Endothelial cell of umbilical vein (primary cell): ENCODE data around the gene RAD51B. TPM values are rescaled to one million over a fixed set of nuclear protein-coding genes. Genes with fewer than 3 reads are reported as not detected.

Experiments
- BruUV-seq: library from RNA; stranded (reverse); fragments of 400-500 nt; replicated peaks from 2 replicates; lab custom pipeline; 2021; lab: Mats Ljungman, UMichigan
- CTCF ChIA-PET: fragments of 300-600, 350-600 bp; sonication (Branson Sonifier 250); formaldehyde crosslinking; loops from one replicate; lab custom pipeline; 2021; ENCODE audit warnings: antibody characterized with exemption, inconsistent platforms; lab: Charles Lee
- POLR2A ChIA-PET: fragments of 300-600, 350-600 bp; sonication (Branson Sonifier 250); formaldehyde crosslinking; loops from one replicate; lab custom pipeline; 2021; ENCODE audit warnings: antibody characterized with exemption, inconsistent platforms; lab: Charles Lee
- DNase-seq: peaks from one replicate; pipeline ENCODE4 v3.0.0-alpha.2; 2011; ENCODE audit warnings: low read depth, low spot score
- FAIRE-seq: peaks from 2 replicates; lab custom pipeline; 2011; peaks lifted over from hg19 to GRCh38; lab: Jason Lieb, UNC
- H2AFZ ChIP-seq: 2 replicates; pipeline ENCODE4 v1.6.0; 2012; ENCODE audit warnings: low read depth, low read length, control low read depth, inconsistent platforms
- H3K27ac ChIP-seq: 2 replicates; pipeline ENCODE4 v1.5.1; 2011; ENCODE audit warnings: low read depth, mild to moderate bottlenecking, control low read depth, low read length, moderate library complexity; ENCODE audit not compliant: insufficient read depth
- H3K27me3 ChIP-seq, 2 experiments: 2 replicates each; pipeline versions ENCODE4 v1.6.0 to v1.6.1; 2011; ENCODE audit warnings: low read length in 2 of 2, mixed read lengths in 1 of 2; ENCODE audit not compliant: control insufficient read depth in 2 of 2, insufficient read depth in 2 of 2
- H3K36me3 ChIP-seq, 2 experiments: 2 replicates in 1 of 2; 3 replicates in 1 of 2; pipeline ENCODE4 v1.5.1; 2011; ENCODE audit warnings: low read length in 2 of 2, mild to moderate bottlenecking in 1 of 2, moderate library complexity in 1 of 2; ENCODE audit not compliant: control insufficient read depth in 2 of 2, insufficient read depth in 2 of 2; ENCODE audit errors: extremely low read depth in 1 of 2
- H3K4me1 ChIP-seq: 3 replicates; pipeline ENCODE4 v1.5.1; 2011; ENCODE audit warnings: mild to moderate bottlenecking, low read length; ENCODE audit not compliant: control insufficient read depth, insufficient read depth; ENCODE audit errors: extremely low read depth
- H3K4me2 ChIP-seq: 2 replicates; pipeline ENCODE4 v1.6.1; 2011; ENCODE audit warnings: low read length, control low read depth, mixed read lengths; ENCODE audit not compliant: insufficient read depth
- H3K4me3 ChIP-seq, 3 experiments: fragments of 200-600 bp in 1 of 3; sonication (generic), shearing (Covaris generic) in 1 of 3; replicated peaks in 1 of 3; 2 replicates each; pipeline ENCODE4 v1.5.1; 2011 to 2016; ENCODE audit warnings: control low read depth in 3 of 3, low read length in 3 of 3, mild to moderate bottlenecking in 2 of 3, inconsistent platforms in 1 of 3, low read depth in 1 of 3, moderate library complexity in 1 of 3; ENCODE audit not compliant: insufficient read depth in 1 of 3
- H3K79me2 ChIP-seq: 2 replicates; pipeline ENCODE4 v1.6.0; 2012; ENCODE audit warnings: low read length, inconsistent platforms; ENCODE audit not compliant: control insufficient read depth, insufficient read depth
- H3K9ac ChIP-seq: replicated peaks from 2 replicates; pipeline ENCODE3; 2011; ENCODE audit warnings: low read length, control low read depth; ENCODE audit not compliant: insufficient read depth; ENCODE audit errors: extremely low read depth
- H3K9me1 ChIP-seq: replicated peaks from 3 replicates; pipeline ENCODE4 v1.6.0; 2011; ENCODE audit warnings: mild to moderate bottlenecking, low read length; ENCODE audit not compliant: control insufficient read depth, insufficient read depth; ENCODE audit errors: extremely low read depth
- H3K9me3 ChIP-seq: replicated peaks from 2 replicates; pipeline ENCODE4 v1.5.1; 2012; ENCODE audit warnings: low read length, inconsistent platforms; ENCODE audit not compliant: control insufficient read depth, insufficient read depth
- H4K20me1 ChIP-seq: replicated peaks from 2 replicates; pipeline ENCODE3; 2011; ENCODE audit warnings: mild to moderate bottlenecking, low read length; ENCODE audit not compliant: control insufficient read depth, insufficient read depth; ENCODE audit errors: extremely low read depth
- EZH2 ChIP-seq: IDR thresholded peaks from 2 replicates; pipeline ENCODE4 v1.6.1; 2012; ENCODE audit warnings: borderline replicate concordance, low read depth, mild to moderate bottlenecking, moderate library complexity, low read length, inconsistent platforms; ENCODE audit not compliant: severe bottlenecking
- FOS ChIP-seq: IDR thresholded peaks from 2 replicates; pipeline ENCODE4 v1.6.1; 2011; ENCODE audit warnings: mild to moderate bottlenecking, low read length, moderate library complexity, borderline replicate concordance; ENCODE audit not compliant: insufficient read depth
- GATA2 ChIP-seq: IDR thresholded peaks from 2 replicates; pipeline ENCODE4 v1.7.0; 2011; ENCODE audit warnings: low read depth, mild to moderate bottlenecking, moderate library complexity, mixed read lengths, low read length; ENCODE audit not compliant: insufficient read length, insufficient read depth
- JUN ChIP-seq: IDR thresholded peaks from 2 replicates; pipeline ENCODE4 v1.6.1; 2011; ENCODE audit warnings: borderline replicate concordance, low read depth; ENCODE audit not compliant: insufficient read length, insufficient read depth
- MAX ChIP-seq: IDR thresholded peaks from 2 replicates; pipeline ENCODE4 v1.6.1; 2011; ENCODE audit not compliant: insufficient read depth, insufficient read length
- MYC ChIP-seq: IDR thresholded peaks from one replicate; pipeline ENCODE4 v1.6.1; 2011; ENCODE audit warnings: mild to moderate bottlenecking, low read depth, low read length
- POLR2A ChIP-seq: IDR thresholded peaks from 2 replicates; pipeline ENCODE4 v1.6.1; 2012; ENCODE audit warnings: low read depth, mild to moderate bottlenecking, control low read depth, low read length
- POLR2AphosphoS5 ChIP-seq: IDR thresholded peaks from 2 replicates; pipeline ENCODE4 v1.6.1; 2012; ENCODE audit warnings: low read depth, mild to moderate bottlenecking, control low read depth, low read length, moderate library complexity; ENCODE audit not compliant: insufficient read depth
- dilution Hi-C: fragments of 300-500 bp; cut with MboI; formaldehyde crosslinking; loops from one replicate; pipeline ENCODE4 v1.15.0; 2019; ENCODE audit warnings: low sequenced_read_pairs; ENCODE audit not compliant: extremely low pct_ligation_motif_present
- intact Hi-C: fragments of 100-400 bp; cut with micrococcal nuclease; formaldehyde crosslinking; loops from one replicate; pipeline ENCODE4 v1.10.0; 2022
- polyA plus RNA-seq, 4 experiments: library from polyadenylated mRNA; depleted of rRNA in 3 of 4; stranded (reverse) in 3 of 4; unstranded in 1 of 4; fragments of >200 nt; gene quantifications; 2 replicates each; pipeline versions ENCODE4 v1.2.1 to v1.2.3, GENCODE V29; 2011 to 2012; ENCODE audit warnings: missing spikeins in 1 of 4
- total RNA-seq: library from RNA; stranded (reverse); gene quantifications from 2 replicates; pipeline ENCODE4 v1.2.3, GENCODE V29; 2021
- TF ChIP-seq, protein P1 (sequence below), 2 donors: IDR thresholded peaks; 1 replicate in 1 of 2; 2 replicates in 1 of 2; pipeline ENCODE4 v1.5.1; 2011; ENCODE audit warnings: low read length in 2 of 2, mild to moderate bottlenecking in 2 of 2, moderate library complexity in 2 of 2, control low read depth in 1 of 2, inconsistent platforms in 1 of 2, low read depth in 1 of 2; ENCODE audit not compliant: insufficient read depth in 1 of 2; ENCODE audit errors: extremely low read depth in 1 of 2

Gene RAD51B
- total and polyA plus RNA-seq, 2 donors (not counting 3 experiments of a cell fraction or from before 2014, with no cell fraction given) = 3.9 to 19.0 TPM

DNA sequence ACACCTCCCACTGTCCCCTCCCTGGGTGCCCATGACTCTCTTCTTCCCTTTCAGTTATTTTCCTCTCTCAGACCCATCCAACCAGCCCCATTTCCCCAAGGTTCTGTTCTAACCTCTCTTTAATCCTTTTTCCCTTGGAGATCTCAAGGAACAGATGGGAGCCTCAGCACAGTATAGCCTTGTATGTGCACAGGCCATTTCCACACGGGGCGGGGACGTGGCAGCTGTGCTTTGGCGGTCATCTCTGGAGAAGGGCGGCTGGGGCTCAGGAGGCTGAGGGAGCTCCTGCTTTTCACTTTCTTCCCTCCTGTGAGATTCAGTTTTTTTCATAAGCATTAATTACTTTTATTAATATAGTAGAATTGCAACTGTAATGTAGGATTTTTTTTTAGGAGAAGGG, 761.1 kb downstream of the RAD51B start:
- POLR2A ChIA-PET = no interaction called here
- no peak for TF ChIP-seq POLR2AphosphoS5
- no peak for TF ChIP-seq MAX
- no peak for TF ChIP-seq GATA2
- Histone ChIP-seq H3K36me3 (no peaks in the 10 kb centered on the region), H3K4me1 (peaks cover 34% of the 10 kb centered on the region), H3K27me3 (no peaks in the 10 kb centered on the region), H3K4me2 (no peak overlapping the region), H3K9me1 (no peaks in the 10 kb centered on the region), H3K9me3 (no peaks in the 10 kb centered on the region), H4K20me1 (no peaks in the 10 kb centered on the region), H3K27ac (no peak overlapping the region), H3K79me2 (no peaks in the 10 kb centered on the region), H3K9ac (no peak overlapping the region), H3K4me3 (no peak overlapping the region), H2AFZ (no peak overlapping the region)
- no TSS peak for BruUV-seq
- FAIRE-seq = no peak
- no peak for DNase-seq
- CTCF ChIA-PET = interaction anchor here (1.1 kb wide), 1 partner anchor 647 kb away, joined by 3 read pairs; no protein-coding TSS in a partner anchor
- dilution Hi-C loops (no loop called here), intact Hi-C loops (no loop called here)

GRCh38 chr14:68583548-68584280, 764.1 kb downstream of the RAD51B start:
- POLR2A ChIA-PET = no interaction called here
- Histone ChIP-seq H4K20me1 (no peaks in the 10 kb centered on the region), H3K9me1 (no peaks in the 10 kb centered on the region), H3K9ac (no peak overlapping the region), H3K9me3 (no peaks in the 10 kb centered on the region), H3K4me1 (peaks cover 7% of the 10 kb centered on the region), H3K36me3 (no peaks in the 10 kb centered on the region), H2AFZ (no peak overlapping the region), H3K79me2 (no peaks in the 10 kb centered on the region), H3K4me2 (no peak overlapping the region), H3K4me3 (no peak overlapping the region), H3K27ac (no peak overlapping the region), H3K27me3 (no peaks in the 10 kb centered on the region)
- DNase-seq (no peak), FAIRE-seq (no peak)
- CTCF ChIA-PET = interaction anchor here (0.9 to 1.0 kb wide), 3 partner anchors 13 to 286 kb away, joined by 3 read pairs; no protein-coding TSS in a partner anchor
- TF ChIP-seq GATA2 (no peak), MAX (no peak), MYC (no peak), JUN (no peak), POLR2A (no peak), POLR2AphosphoS5 (no peak), FOS (no peak), EZH2 (no peak)
- TF ChIP-seq, protein P1, sequence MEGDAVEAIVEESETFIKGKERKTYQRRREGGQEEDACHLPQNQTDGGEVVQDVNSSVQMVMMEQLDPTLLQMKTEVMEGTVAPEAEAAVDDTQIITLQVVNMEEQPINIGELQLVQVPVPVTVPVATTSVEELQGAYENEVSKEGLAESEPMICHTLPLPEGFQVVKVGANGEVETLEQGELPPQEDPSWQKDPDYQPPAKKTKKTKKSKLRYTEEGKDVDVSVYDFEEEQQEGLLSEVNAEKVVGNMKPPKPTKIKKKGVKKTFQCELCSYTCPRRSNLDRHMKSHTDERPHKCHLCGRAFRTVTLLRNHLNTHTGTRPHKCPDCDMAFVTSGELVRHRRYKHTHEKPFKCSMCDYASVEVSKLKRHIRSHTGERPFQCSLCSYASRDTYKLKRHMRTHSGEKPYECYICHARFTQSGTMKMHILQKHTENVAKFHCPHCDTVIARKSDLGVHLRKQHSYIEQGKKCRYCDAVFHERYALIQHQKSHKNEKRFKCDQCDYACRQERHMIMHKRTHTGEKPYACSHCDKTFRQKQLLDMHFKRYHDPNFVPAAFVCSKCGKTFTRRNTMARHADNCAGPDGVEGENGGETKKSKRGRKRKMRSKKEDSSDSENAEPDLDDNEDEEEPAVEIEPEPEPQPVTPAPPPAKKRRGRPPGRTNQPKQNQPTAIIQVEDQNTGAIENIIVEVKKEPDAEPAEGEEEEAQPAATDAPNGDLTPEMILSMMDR (IDR thresholded peaks at IDR 0.05; ENCODE audit: extremely low read depth in 1 of 2, insufficient read depth in 1 of 2, low read depth in 1 of 2, low read length in 2 of 2) = no peak
- BruUV-seq = no TSS peak
- dilution Hi-C loops (no loop called here), intact Hi-C loops (no loop called here)
